ENCODE results near the gene IL1RAPL2.
A peak's percentile ranks its signal among the peaks of the same experiment; 100 is the strongest.

The IL1RAPL2 gene

DNA sequence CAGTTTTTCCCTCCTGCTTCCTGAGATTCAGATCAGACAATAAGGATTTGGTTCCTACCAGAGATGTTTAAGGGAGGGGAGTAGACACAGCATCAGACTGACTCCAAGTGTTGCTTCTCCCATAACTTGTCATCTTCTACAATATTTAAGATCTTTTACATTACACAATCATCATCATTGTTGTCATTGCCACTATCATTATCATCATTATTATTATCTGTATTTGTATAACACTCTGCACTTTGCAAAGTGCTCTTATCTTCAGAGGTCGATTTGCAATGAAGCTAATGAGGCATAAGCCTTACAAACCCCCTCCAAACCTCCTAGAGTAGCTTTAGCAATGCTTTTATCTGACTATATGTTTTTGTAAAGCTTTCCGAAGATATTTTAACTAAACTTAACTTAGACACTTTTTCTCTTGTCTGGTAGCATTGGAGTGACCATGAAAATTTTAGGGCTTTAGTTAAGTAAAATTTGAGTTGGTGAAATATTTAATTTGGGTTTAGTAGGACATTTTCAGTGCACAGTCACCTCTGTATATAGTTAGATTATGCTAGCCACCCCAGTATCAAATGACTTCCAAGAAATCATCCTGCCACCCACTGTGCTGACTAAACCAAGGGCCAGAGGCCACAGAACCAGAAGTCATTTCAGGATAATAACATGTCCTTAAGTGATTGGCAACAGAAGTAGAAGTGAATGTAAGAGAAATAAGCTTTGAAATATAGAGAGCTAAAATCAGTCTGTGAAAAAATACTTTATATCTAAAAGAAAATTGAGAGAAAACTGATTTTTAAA is 1132.2 kb downstream of the IL1RAPL2 start:
- TF ChIP-seq, protein P1, sequence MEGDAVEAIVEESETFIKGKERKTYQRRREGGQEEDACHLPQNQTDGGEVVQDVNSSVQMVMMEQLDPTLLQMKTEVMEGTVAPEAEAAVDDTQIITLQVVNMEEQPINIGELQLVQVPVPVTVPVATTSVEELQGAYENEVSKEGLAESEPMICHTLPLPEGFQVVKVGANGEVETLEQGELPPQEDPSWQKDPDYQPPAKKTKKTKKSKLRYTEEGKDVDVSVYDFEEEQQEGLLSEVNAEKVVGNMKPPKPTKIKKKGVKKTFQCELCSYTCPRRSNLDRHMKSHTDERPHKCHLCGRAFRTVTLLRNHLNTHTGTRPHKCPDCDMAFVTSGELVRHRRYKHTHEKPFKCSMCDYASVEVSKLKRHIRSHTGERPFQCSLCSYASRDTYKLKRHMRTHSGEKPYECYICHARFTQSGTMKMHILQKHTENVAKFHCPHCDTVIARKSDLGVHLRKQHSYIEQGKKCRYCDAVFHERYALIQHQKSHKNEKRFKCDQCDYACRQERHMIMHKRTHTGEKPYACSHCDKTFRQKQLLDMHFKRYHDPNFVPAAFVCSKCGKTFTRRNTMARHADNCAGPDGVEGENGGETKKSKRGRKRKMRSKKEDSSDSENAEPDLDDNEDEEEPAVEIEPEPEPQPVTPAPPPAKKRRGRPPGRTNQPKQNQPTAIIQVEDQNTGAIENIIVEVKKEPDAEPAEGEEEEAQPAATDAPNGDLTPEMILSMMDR (conservative IDR thresholded peaks at IDR 0.05; ENCODE audit: low read depth, low read length), result no peak
- no peak overlapping the region for H3K4me3 ChIP-seq (ENCODE audit: low read length)
- no peak for DNase-seq (ENCODE audit: low read depth)

DNA sequence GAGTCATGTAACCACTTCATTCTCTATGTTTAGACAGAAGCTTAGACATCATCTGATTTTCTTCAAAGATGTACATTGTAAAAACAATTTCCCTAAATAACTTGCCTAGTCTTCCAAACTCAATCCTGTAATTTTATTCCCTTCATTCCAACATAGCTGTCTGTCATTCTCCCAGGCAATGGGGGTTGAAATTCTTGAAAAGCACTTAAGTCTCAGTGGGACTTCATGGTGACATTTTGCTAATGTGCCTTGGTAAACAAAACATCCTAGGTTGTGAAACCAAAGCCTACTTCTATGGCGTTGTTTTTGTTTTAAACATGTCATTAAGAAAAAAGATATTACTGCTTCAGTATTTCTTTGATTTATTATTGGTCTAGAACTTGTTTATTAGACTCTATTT is 1134.3 kb downstream of the IL1RAPL2 start:
- TF ChIP-seq, protein P1 (conservative IDR thresholded peaks at IDR 0.05; ENCODE audit: low read depth, low read length), result no peak
- no peak for DNase-seq (ENCODE audit: low read depth)
- no peak overlapping the region for H3K4me3 ChIP-seq (ENCODE audit: low read length)

DNA sequence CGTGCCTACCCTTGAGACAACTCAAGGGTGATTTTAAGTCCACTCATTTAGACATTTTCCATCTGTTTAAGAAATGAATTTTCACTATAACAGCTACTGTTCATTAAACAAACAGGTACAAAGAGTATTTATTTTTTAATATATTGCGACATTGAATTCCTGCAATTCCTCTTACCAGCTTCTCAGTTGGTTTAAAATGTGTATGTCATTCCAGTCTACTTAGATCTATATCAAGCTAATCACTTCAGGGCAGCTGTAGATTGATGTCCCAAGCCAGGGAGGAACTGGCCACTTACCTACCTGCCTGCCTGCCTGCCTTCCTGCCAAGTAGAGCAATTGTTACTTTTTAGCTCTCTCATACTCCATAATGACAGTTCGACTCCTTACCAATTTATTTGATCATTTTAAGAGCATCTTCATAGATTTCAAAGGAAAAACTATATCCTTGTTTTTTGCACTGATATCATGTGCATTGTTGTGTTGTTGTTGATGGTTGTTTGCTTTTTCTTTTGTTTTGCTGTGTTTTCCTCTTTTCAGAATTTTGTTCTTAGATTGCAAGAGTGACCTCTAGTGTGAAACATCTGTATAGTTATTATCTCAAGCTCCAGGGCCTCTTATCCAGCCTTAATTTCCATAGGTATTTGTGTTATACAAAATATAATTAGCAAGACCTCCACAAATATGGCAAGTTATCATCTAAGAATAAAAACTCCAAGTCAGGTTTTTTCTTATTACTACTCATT is 1135.5 kb downstream of the IL1RAPL2 start:
- peak; percentile 8 for DNase-seq (ENCODE audit: low read depth)
- TF ChIP-seq, protein P1 (conservative IDR thresholded peaks at IDR 0.05; ENCODE audit: low read depth, low read length), result peak; percentile 19
- H3K4me3 ChIP-seq (ENCODE audit: low read length), result no peak overlapping the region

DNA sequence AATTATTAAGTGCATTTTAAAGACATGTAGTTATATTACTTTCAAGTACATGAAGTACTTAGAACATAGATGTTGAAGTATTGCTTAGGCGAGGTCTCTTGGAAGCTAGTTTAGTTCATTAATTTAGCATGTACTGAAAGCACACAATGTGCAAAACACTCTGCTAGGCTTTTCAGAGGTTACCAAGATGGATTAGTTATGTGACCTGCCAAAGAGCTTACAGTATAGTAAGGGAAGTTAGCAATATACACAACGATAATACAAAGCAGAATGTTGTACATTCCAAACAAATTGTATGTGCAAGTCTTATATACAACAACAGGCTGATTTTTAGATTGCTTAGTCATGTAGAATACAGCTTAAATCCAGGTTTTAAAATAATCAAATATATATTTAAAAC is 1137.9 kb downstream of the IL1RAPL2 start:
- DNase-seq (ENCODE audit: low read depth), result peak; percentile 7
- no peak overlapping the region for H3K4me3 ChIP-seq (ENCODE audit: low read length)
- TF ChIP-seq, protein P1 (conservative IDR thresholded peaks at IDR 0.05; ENCODE audit: low read depth, low read length), result no peak

DNA sequence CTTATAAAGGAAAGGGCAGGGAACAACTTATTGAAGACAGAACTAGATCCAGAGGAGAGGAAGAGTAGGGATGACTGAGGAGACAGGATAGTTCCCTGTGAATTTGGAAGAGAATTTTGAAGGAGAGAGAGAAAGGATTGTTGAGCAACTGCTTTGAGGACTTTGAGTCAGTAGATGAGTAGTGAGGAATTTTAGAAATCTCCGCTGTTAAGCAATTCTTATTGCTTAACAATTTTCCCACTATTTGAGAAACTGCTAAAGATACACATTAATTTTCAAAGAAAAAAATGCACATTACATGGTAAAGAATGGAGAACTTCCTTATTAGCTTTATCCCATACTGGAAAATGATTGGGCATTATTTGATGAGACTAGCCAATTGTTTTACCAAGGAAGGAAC is 1140.0 kb downstream of the IL1RAPL2 start:
- no peak overlapping the region for H3K4me3 ChIP-seq (ENCODE audit: low read length)
- TF ChIP-seq, protein P1 (conservative IDR thresholded peaks at IDR 0.05; ENCODE audit: low read depth, low read length), result no peak
- no peak for DNase-seq (ENCODE audit: low read depth)

DNA sequence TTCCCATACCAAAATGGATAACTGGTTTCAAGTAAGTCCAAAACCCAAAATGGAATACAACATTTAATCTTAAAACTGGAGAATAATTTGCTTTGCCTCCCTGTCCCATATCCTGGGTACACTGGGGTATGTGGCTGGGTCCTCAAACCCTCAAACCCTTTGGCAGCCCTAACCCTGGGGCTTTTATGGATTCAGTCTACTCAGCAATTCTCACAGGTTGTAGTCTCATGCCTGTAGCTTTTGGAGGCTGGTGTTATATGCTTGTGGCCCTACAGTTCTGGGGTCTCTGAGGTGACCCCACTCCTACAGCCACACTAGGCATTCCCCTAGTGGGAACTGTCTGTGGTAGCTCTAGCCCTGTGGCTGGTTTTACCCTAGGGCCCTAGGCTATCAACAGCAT is 1145.8 kb downstream of the IL1RAPL2 start:
- H3K4me3 ChIP-seq (ENCODE audit: low read length), result no peak overlapping the region
- TF ChIP-seq, protein P1 (conservative IDR thresholded peaks at IDR 0.05; ENCODE audit: low read depth, low read length), result no peak
- DNase-seq (ENCODE audit: low read depth), result no peak

All from retinal pigment epithelial cell (primary cell).